Adrenal gland (tissue), 5 donors: ENCODE data around the gene PLEKHA7.

Source experiments
- POLR2A ChIP-seq, 2 donors: fragments of 450-650 bp; IDR thresholded peaks; one replicate each; pipeline ENCODE4 v1.6.1; 2017; ENCODE audit warnings: antibody characterized with exemption in 2 of 2, mild to moderate bottlenecking in 2 of 2, moderate library complexity in 1 of 2
- TF ChIP-seq, protein P1 (sequence below), 6 experiments: fragments of 450-650 bp in 4 of 6; fragments of 200-600 bp in 2 of 6; sonication (generic) in 1 of 6; IDR thresholded peaks; 1 replicate in 5 of 6; 2 replicates in 1 of 6; pipeline versions ENCODE4 v1.5.1 to v1.8.0; 2016 to 2021; ENCODE audit warnings: antibody characterized with exemption in 6 of 6, mild to moderate bottlenecking in 2 of 6, moderate library complexity in 1 of 6
- donor health status: DM: no; HTN: no; CAD: no.

DNA sequence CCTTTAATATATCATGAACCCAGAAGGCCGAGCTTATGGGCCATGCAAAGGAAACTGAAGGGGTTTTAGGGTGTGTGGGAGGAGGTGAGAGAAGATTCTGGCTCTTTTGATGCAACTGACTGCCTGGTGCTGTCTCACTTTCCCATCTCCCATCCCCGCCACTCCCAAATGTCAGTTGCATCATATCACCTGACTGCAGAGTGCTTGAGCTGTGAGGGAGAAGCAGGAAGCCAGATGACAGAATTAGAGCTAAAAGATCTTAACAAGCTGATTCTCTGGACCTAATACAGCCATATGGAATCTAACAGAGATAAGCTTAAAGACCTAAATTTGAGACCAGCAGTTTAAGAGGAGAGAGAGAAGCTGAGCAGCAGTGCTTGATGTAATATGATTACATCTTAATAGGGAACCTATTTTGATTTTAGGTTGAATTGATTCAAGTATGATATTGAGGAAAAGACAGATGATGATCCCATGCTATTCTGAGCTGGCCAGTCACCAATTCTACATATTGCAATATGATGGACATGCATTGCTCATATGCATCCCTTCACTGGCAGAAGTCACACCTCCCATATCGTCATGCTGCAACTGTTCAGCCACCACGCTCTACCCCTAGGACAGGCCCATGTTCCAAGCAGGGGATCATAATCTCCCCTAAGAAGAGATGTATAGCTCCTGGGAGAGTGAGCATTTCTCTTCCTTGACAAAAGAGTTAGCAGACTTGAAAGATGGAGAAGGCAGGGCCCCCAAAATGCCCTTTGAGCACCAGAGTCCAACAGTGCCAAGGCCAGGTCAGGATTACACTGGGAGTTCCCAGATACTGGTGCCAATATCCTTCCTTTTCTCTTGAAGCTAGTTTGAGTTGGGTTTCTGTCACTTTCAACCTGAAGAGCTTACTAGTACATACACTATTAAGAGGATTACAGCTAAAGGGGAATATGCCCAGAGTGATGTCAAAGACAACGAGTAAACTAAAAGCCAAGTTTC, 44.9 kb downstream of the PLEKHA7 start:
- no peak for TF ChIP-seq POLR2A (IDR thresholded peaks at IDR 0.05)
- TF ChIP-seq, protein P1, sequence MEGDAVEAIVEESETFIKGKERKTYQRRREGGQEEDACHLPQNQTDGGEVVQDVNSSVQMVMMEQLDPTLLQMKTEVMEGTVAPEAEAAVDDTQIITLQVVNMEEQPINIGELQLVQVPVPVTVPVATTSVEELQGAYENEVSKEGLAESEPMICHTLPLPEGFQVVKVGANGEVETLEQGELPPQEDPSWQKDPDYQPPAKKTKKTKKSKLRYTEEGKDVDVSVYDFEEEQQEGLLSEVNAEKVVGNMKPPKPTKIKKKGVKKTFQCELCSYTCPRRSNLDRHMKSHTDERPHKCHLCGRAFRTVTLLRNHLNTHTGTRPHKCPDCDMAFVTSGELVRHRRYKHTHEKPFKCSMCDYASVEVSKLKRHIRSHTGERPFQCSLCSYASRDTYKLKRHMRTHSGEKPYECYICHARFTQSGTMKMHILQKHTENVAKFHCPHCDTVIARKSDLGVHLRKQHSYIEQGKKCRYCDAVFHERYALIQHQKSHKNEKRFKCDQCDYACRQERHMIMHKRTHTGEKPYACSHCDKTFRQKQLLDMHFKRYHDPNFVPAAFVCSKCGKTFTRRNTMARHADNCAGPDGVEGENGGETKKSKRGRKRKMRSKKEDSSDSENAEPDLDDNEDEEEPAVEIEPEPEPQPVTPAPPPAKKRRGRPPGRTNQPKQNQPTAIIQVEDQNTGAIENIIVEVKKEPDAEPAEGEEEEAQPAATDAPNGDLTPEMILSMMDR (IDR thresholded peaks at IDR 0.05), result no peak
